Measurements from ENCODE around the gene GFOD1. TPM values are rescaled to one million over a fixed set of nuclear protein-coding genes. Genes with fewer than 3 reads are reported as not detected.
"Not testable (repeated sequence)": the region's sequence is repeated elsewhere in the genome, so short reads cannot be mapped to it uniquely, and the experiment has no call there.

The GFOD1 gene
- total and polyA plus RNA-seq, 8 donors, result 5.7 to 19.6 (median 8.2) TPM

GRCh38 chr6:13331516-13332348, 155.7 kb downstream of the GFOD1 start:
- TF ChIP-seq CTCF (IDR thresholded peaks at IDR 0.05), result peak; percentile 30 to 51

GRCh38 chr6:13328875-13329183, 158.6 kb downstream of the GFOD1 start:
- peak overlapping the region; percentile 93 to 97 for H3K27ac ChIP-seq
- peak overlapping the region; percentile 78 to 85 for H3K4me3 ChIP-seq
- peaks cover 0 to 18% of the 10 kb centered on the region in 2 donors for H3K36me3 ChIP-seq
- H3K27me3 ChIP-seq, result no peaks in the 10 kb centered on the region
- no peak for TF ChIP-seq CTCF (IDR thresholded peaks at IDR 0.05)
- intact Hi-C loops (cut with DNase I), result loop anchor here in 1 of 2 donors (10.0 kb wide), 1 partner anchor 134 kb away; no protein-coding TSS in a partner anchor
- no peak for ATAC-seq
- no peaks in the 10 kb centered on the region for H3K9me3 ChIP-seq
- no peak for DNase-seq
- H3K4me1 ChIP-seq, result peaks cover 2 to 22% of the 10 kb centered on the region in 2 donors

More at GRCh38 chr6:13331516-13332348, 155.7 kb downstream of the GFOD1 start:
- H3K4me3 ChIP-seq, result no peak overlapping the region
- no peak overlapping the region for H3K27ac ChIP-seq
- ATAC-seq, result peak; percentile 7
- H3K36me3 ChIP-seq, result no peaks in the 10 kb centered on the region
- peak in 1 of 4 donors; percentile 26 for DNase-seq
- H3K4me1 ChIP-seq, result peaks cover 4 to 23% of the 10 kb centered on the region in 2 donors
- H3K9me3 ChIP-seq, result no peaks in the 10 kb centered on the region
- H3K27me3 ChIP-seq, result no peaks in the 10 kb centered on the region
- intact Hi-C loops (cut with DNase I), result no loop called here

- ATAC-seq, result peak; percentile 96
- H3K4me3 ChIP-seq, result peak within 1 kb of the TSS; percentile 78 to 85
- peak; percentile 91 to 98 (median 95) for DNase-seq
- intact Hi-C loops (cut with DNase I), result loop anchor here in 1 of 2 donors (10.0 kb wide), 1 partner anchor 133 kb away; no protein-coding TSS in a partner anchor
- no peak for TF ChIP-seq CTCF (IDR thresholded peaks at IDR 0.05)
- H3K27ac ChIP-seq, result peak within 1 kb of the TSS; percentile 93 to 97
- H3K36me3 ChIP-seq, result peaks cover 0 to 23% of the 10 kb centered on the region in 2 donors
- H3K9me3 ChIP-seq, result no peaks in the 10 kb centered on the region
- peaks cover 2 to 22% of the 10 kb centered on the region in 2 donors for H3K4me1 ChIP-seq
- no peaks in the 10 kb centered on the region for H3K27me3 ChIP-seq
Observed at GRCh38 chr6:13328076-13328874, 159.1 kb downstream of the GFOD1 start, which contains the start of gene TBC1D7. TBC1D7 (minus strand) TSS chr6:13328537; CDS start chr6:13326898, 1,639 bp downstream.

- DNase-seq (no peak), ATAC-seq (peak; percentile 8)
- H3K9me3 ChIP-seq, result no peaks in the 10 kb centered on the region
- no peak for TF ChIP-seq CTCF (IDR thresholded peaks at IDR 0.05)
- peaks cover 2 to 22% of the 10 kb centered on the region in 2 donors for H3K4me1 ChIP-seq
- H3K4me3 ChIP-seq, result peak overlapping the region; percentile 78 to 85
- intact Hi-C loops (cut with DNase I), result loop anchor here in 1 of 2 donors (10.0 kb wide), 1 partner anchor 133 kb away; no protein-coding TSS in a partner anchor
- peak overlapping the region; percentile 93 to 97 for H3K27ac ChIP-seq
- H3K36me3 ChIP-seq, result peaks cover 0 to 29% of the 10 kb centered on the region in 2 donors
- no peaks in the 10 kb centered on the region for H3K27me3 ChIP-seq
Observed at GRCh38 chr6:13327691-13328075, 159.7 kb downstream of the GFOD1 start.

GRCh38 chr6:13326031-13326586, 161.3 kb downstream of the GFOD1 start:
- DNase-seq, ATAC-seq, H3K27ac ChIP-seq, H3K9me3 ChIP-seq, H3K4me3 ChIP-seq, H3K27me3 ChIP-seq: not testable (repeated sequence)
- H3K4me1 ChIP-seq, result peaks cover 2 to 22% of the 10 kb centered on the region in 2 donors
- intact Hi-C loops (cut with DNase I), result loop anchor here in 1 of 2 donors (10.0 kb wide), 1 partner anchor 131 kb away; no protein-coding TSS in a partner anchor
- H3K36me3 ChIP-seq, result peaks cover 0 to 45% of the 10 kb centered on the region in 2 donors
